GM18858 (cell line): ENCODE data around the gene CHST14.
"Not testable (repeated sequence)": the region's sequence is repeated elsewhere in the genome, so short reads cannot be mapped to it uniquely, and the experiment has no call there.

ENCODE experiments used
- ATAC-seq: cut with Tn5 transposase; IDR thresholded peaks from one replicate; pipeline ENCODE4 v1.9.1; 2021; ENCODE audit not compliant: unreplicated experiment

CHST14 gene

GRCh38 chr15:40440743-40441564 lies 29.8 kb upstream of the CHST14 start, which contains the start of gene BAHD1:
Gene BAHD1, plus strand, starts transcription at chr15:40440953. Its CDS starts 17,512 bp downstream, at chr15:40458465.
- peak; percentile 86 for ATAC-seq

- no peak for ATAC-seq
Measured at GRCh38 chr15:40441565-40442531, 28.9 kb upstream of the CHST14 start.

GRCh38 chr15:40443255-40443654 lies 27.5 kb upstream of the CHST14 start:
- no peak for ATAC-seq

- no peak for ATAC-seq
Measured at GRCh38 chr15:40443846-40444245, 26.9 kb upstream of the CHST14 start.

GRCh38 chr15:40444736-40445135 lies 26.0 kb upstream of the CHST14 start:
- ATAC-seq, result no peak

GRCh38 chr15:40445421-40445922 lies 25.3 kb upstream of the CHST14 start:
- ATAC-seq, result no peak

- ATAC-seq, result no peak
Measured at GRCh38 chr15:40446144-40446543, 24.6 kb upstream of the CHST14 start.

- ATAC-seq, result no peak
Measured at GRCh38 chr15:40448354-40448753, 22.4 kb upstream of the CHST14 start.

GRCh38 chr15:40449275-40449674 lies 21.5 kb upstream of the CHST14 start:
- ATAC-seq, result no peak

- ATAC-seq, result no peak
Measured at GRCh38 chr15:40450047-40450446, 20.7 kb upstream of the CHST14 start.

- ATAC-seq, result no peak
Measured at GRCh38 chr15:40451527-40452158, 19.1 kb upstream of the CHST14 start.

- ATAC-seq, result no peak
Measured at GRCh38 chr15:40452296-40453090, 18.3 kb upstream of the CHST14 start.

- ATAC-seq, result not testable (repeated sequence)
Measured at GRCh38 chr15:40453941-40454340, 16.8 kb upstream of the CHST14 start.

- ATAC-seq, result no peak
Measured at GRCh38 chr15:40454904-40455391, 15.8 kb upstream of the CHST14 start.

- ATAC-seq, result no peak
Measured at GRCh38 chr15:40456299-40456712, 14.5 kb upstream of the CHST14 start.

GRCh38 chr15:40456738-40457137 lies 14.0 kb upstream of the CHST14 start:
- ATAC-seq, result no peak

GRCh38 chr15:40458495-40459371 lies 12.1 kb upstream of the CHST14 start:
- no peak for ATAC-seq

GRCh38 chr15:40459391-40460015 lies 11.3 kb upstream of the CHST14 start:
- no peak for ATAC-seq

GRCh38 chr15:40460404-40460803 lies 10.4 kb upstream of the CHST14 start:
- no peak for ATAC-seq
